Motor neuron (in vitro differentiated cells): ENCODE data around the gene MBD2. TPM values are rescaled to one million over a fixed set of nuclear protein-coding genes. Genes with fewer than 3 reads are reported as not detected.
A peak's percentile ranks its signal among the peaks of the same experiment; 100 is the strongest.
"Not testable (repeated sequence)": the region's sequence is repeated elsewhere in the genome, so short reads cannot be mapped to it uniquely, and the experiment has no call there.

Source experiments
- ATAC-seq, 8 experiments: fragments of 200-7000 bp; cut with Tn5 transposase; replicated peaks in 6 of 8; 2 replicates each; pipeline ENCODE4 v1.8.0; 2021; ENCODE audit warnings: mild to moderate bottlenecking in 8 of 8, moderate library complexity in 8 of 8
- H3K27ac ChIP-seq, 2 donors: fragments of 250-450 bp; sonication (Bioruptor Pico); 2 replicates each; pipeline ENCODE4 v1.9.0; 2021; ENCODE audit warnings: antibody characterized with exemption in 2 of 2, mild to moderate bottlenecking in 2 of 2, moderate library complexity in 1 of 2
- H3K4me1 ChIP-seq, 2 donors: fragments of 250-450 bp; sonication (Bioruptor Pico); replicated peaks in 1 of 2; 2 replicates each; pipeline ENCODE4 v1.6.1; 2021; ENCODE audit warnings: antibody characterized with exemption in 2 of 2, mild to moderate bottlenecking in 2 of 2, moderate library complexity in 1 of 2
- H3K4me3 ChIP-seq, 5 donors: fragments of 250-450 bp; sonication (Bioruptor Pico); 2 replicates each; pipeline ENCODE4 v1.9.0; 2021; ENCODE audit warnings: antibody characterized with exemption in 5 of 5, mild to moderate bottlenecking in 5 of 5, moderate library complexity in 4 of 5
- WGBS, 10 experiments: fragments of 450-650 bp; shearing (Covaris generic); methylation state at CpG; one replicate each; pipeline ENCODE4 v1.0.0; 2022; 5-methylcytosine and 5-hydroxymethylcytosine counted together
- in situ Hi-C, 9 experiments: fragments of 400-800 bp; cut with MboI; loops; one replicate each; pipeline ENCODE4 v1.15.0; 2021; ENCODE audit warnings: low sequenced_read_pairs in 9 of 9, low pct_unique_long_range_greater_than_20kb in 2 of 9; ENCODE audit not compliant: unreplicated experiment in 9 of 9
- total RNA-seq, 8 experiments: library from RNA; unstranded; fragments of 300-600 nt; gene quantifications; 2 replicates each; pipeline versions ENCODE4 v1.2.3 to v1.2.4, GENCODE V29; 2022

MBD2 gene
- total RNA-seq, 8 experiments from 2014 or later = 11.4 to 37.6 (median 18.3) TPM

- WGBS, 10 experiments = 43 to 93% (median 76%) methylated on average over 1 to 6 of the region's 7 CpGs
- peak in 3 of 8 experiments; percentile 35 to 64 (median 62) for ATAC-seq
- no peak overlapping the region for H3K27ac ChIP-seq
- H3K4me1 ChIP-seq = no peaks in the 10 kb centered on the region
- no peak overlapping the region for H3K4me3 ChIP-seq
- in situ Hi-C loops = no loop called here
Observed at GRCh38 chr18:54232485-54233227, 8.2 kb upstream of the MBD2 start.

- WGBS, 10 experiments = 72 to 100% (median 92%) methylated on average over 2 to 7 of the region's 7 CpGs
- H3K4me3 ChIP-seq = no peak overlapping the region
- in situ Hi-C loops = no loop called here
- H3K27ac ChIP-seq = no peak overlapping the region
- ATAC-seq = no peak
- H3K4me1 ChIP-seq = peaks cover 0 to 3% of the 10 kb centered on the region in 2 donors
Observed at GRCh38 chr18:54229421-54230059, 5.1 kb upstream of the MBD2 start.

GRCh38 chr18:54228364-54228763 lies 3.9 kb upstream of the MBD2 start:
- in situ Hi-C loops = no loop called here
- no peak for ATAC-seq
- Histone ChIP-seq H3K4me3 (no peak overlapping the region), H3K4me1 (peaks cover 0 to 3% of the 10 kb centered on the region in 2 donors), H3K27ac (no peak overlapping the region)

GRCh38 chr18:54223568-54224241 lies 764 bp downstream of the MBD2 start:
- peak overlapping the region; percentile 67 to 87 (median 80) for H3K4me3 ChIP-seq
- in situ Hi-C loops = no loop called here
- peak overlapping the region; percentile 85 to 91 for H3K27ac ChIP-seq
- 0 to 20% (median 1%) methylated on average over 1 to 6 of the region's 39 CpGs; no CpG with 5 or more reads in 2 of the 10 experiments for whole genome bisulfite sequencing, 10 experiments
- peak in 3 of 8 experiments; percentile 14 to 36 (median 28) for ATAC-seq
- peaks cover 0 to 20% of the 10 kb centered on the region in 2 donors for H3K4me1 ChIP-seq

- WGBS, 10 experiments = 0 to 83% (median 12%) methylated on average over 2 to 5 of the region's 5 CpGs
- Histone ChIP-seq H3K27ac (no peak overlapping the region), H3K4me3 (peak overlapping the region; percentile 67 to 87 (median 80)), H3K4me1 (peaks cover 0 to 25% of the 10 kb centered on the region in 2 donors)
- peak in 2 of 8 experiments; percentile 1 to 2 for ATAC-seq
- in situ Hi-C loops = no loop called here
Observed at GRCh38 chr18:54222922-54223567, 1.4 kb downstream of the MBD2 start.

- H3K27ac ChIP-seq = no peak overlapping the region
- peaks cover 0 to 29% of the 10 kb centered on the region in 2 donors for H3K4me1 ChIP-seq
- 20 to 100% (median 80%) methylated on average over 1 to 2 of the region's 2 CpGs; no CpG with 5 or more reads in 4 of the 10 experiments for WGBS, 10 experiments
- in situ Hi-C loops = no loop called here
- ATAC-seq = no peak
- no peak overlapping the region for H3K4me3 ChIP-seq
Observed at GRCh38 chr18:54220406-54220805, 4.1 kb downstream of the MBD2 start.

- 86 to 100% (median 98%) methylated on average over 1 to 6 of the region's 6 CpGs; no CpG with 5 or more reads in 2 of the 10 experiments for WGBS, 10 experiments
- ATAC-seq, H3K4me3 ChIP-seq, H3K27ac ChIP-seq, in situ Hi-C loops: not testable (repeated sequence)
- peaks cover 0 to 26% of the 10 kb centered on the region in 2 donors for H3K4me1 ChIP-seq
Observed at GRCh38 chr18:54218803-54219202, 5.7 kb downstream of the MBD2 start.

- no peak overlapping the region for H3K27ac ChIP-seq
- peaks cover 0 to 25% of the 10 kb centered on the region in 2 donors for H3K4me1 ChIP-seq
- in situ Hi-C loops = no loop called here
- no peak for ATAC-seq
- no peak overlapping the region for H3K4me3 ChIP-seq
- WGBS, 10 experiments = 80 to 100% (median 97%) methylated on average over 2 of the region's 2 CpGs; no CpG with 5 or more reads in 6 of the 10 experiments
Observed at GRCh38 chr18:54218299-54218698, 6.2 kb downstream of the MBD2 start.

- Histone ChIP-seq H3K4me1 (peaks cover 0 to 18% of the 10 kb centered on the region in 2 donors), H3K4me3 (no peak overlapping the region), H3K27ac (no peak overlapping the region)
- in situ Hi-C loops = no loop called here
- ATAC-seq = no peak
- 83 to 100% (median 100%) methylated on average over 1 of the region's 1 CpG; no CpG with 5 or more reads in 3 of the 10 experiments for WGBS, 10 experiments
Observed at GRCh38 chr18:54217624-54218023, 6.8 kb downstream of the MBD2 start.

GRCh38 chr18:54215069-54215468 lies 9.4 kb downstream of the MBD2 start:
- 80 to 100% (median 96%) methylated on average over 1 to 3 of the region's 3 CpGs for WGBS, 10 experiments
- peaks cover 0 to 9% of the 10 kb centered on the region in 2 donors for H3K4me1 ChIP-seq
- peak in 1 of 8 experiments; percentile 41 for ATAC-seq
- no peak overlapping the region for H3K4me3 ChIP-seq
- H3K27ac ChIP-seq = no peak overlapping the region
- in situ Hi-C loops = no loop called here

GRCh38 chr18:54210463-54210862 lies 14.0 kb downstream of the MBD2 start:
- in situ Hi-C loops = no loop called here
- peaks cover 0 to 4% of the 10 kb centered on the region in 2 donors for H3K4me1 ChIP-seq
- H3K27ac ChIP-seq = no peak overlapping the region
- WGBS, 10 experiments = 71 to 100% (median 100%) methylated on average over 1 of the region's 1 CpG; no CpG with 5 or more reads in 2 of the 10 experiments
- H3K4me3 ChIP-seq = no peak overlapping the region
- ATAC-seq = no peak

- Histone ChIP-seq H3K4me3 (no peak overlapping the region), H3K27ac (no peak overlapping the region), H3K4me1 (peaks cover 0 to 4% of the 10 kb centered on the region in 2 donors)
- in situ Hi-C loops = no loop called here
- peak in 1 of 8 experiments; percentile 35 for ATAC-seq
- 67 to 100% (median 92%) methylated on average over 1 of the region's 1 CpG; no CpG with 5 or more reads in 2 of the 10 experiments for WGBS, 10 experiments
Observed at GRCh38 chr18:54209471-54210180, 14.8 kb downstream of the MBD2 start.
